ENCODE measurements around the gene PLEKHO1. TPM values are rescaled to one million over a fixed set of nuclear protein-coding genes. Genes with fewer than 3 reads are reported as not detected.

PLEKHO1 gene
- total and polyA plus RNA-seq, 2 of the 4 experiments (the other 2 are of a cell fraction), result 51.4 to 56.0 TPM

GRCh38 chr1:150144606-150145005 is 5.1 kb upstream of the PLEKHO1 start:
- no peak for ATAC-seq (ENCODE audit: low read depth)
- Histone ChIP-seq H2BK15ac (ENCODE audit: low read depth, low read length) (no peak overlapping the region), H3K4me1 (ENCODE audit: control insufficient read depth, insufficient read depth, low read length) (peaks cover 3% of the 10 kb centered on the region; the same call in 1 of the 2 replicates), H4K5ac (ENCODE audit: low read depth, low read length) (no peak overlapping the region), H2BK120ac (ENCODE audit: low read depth, low read length) (no peak overlapping the region), H3K4me3 (ENCODE audit: insufficient read depth, low read depth, low read length) (no peak overlapping the region), H3K27me3 (ENCODE audit: control insufficient read depth, insufficient read depth, low read length) (no peaks in the 10 kb centered on the region), H3K9ac (ENCODE audit: low read depth, low read length) (no peak overlapping the region), H3K27ac (ENCODE audit: insufficient read depth, low read length) (no peak overlapping the region), H3K56ac (ENCODE audit: extremely low read depth, insufficient read depth, low read length) (no peak overlapping the region), H4K8ac (ENCODE audit: low read depth in 2 of 2, low read length in 2 of 2) (no peak overlapping the region), H2AK5ac (ENCODE audit: low read depth, low read length) (no peak overlapping the region), H3K23ac (ENCODE audit: low read depth, low read length) (no peak overlapping the region), H3K9me3 (ENCODE audit: control insufficient read depth, insufficient read depth, low read length) (no peaks in the 10 kb centered on the region), H3K9me1 (ENCODE audit: insufficient read depth, low read length) (0 out of 2 replicates have a peak, but pooled peaks cover 3% of the 10 kb centered on the region), H4K20me1 (ENCODE audit: insufficient read depth, low read length) (no peaks in the 10 kb centered on the region), H4K91ac (ENCODE audit: insufficient read depth, low read depth, low read length) (no peak overlapping the region), H2BK5ac (ENCODE audit: low read depth, low read length, poor library complexity, severe bottlenecking) (no peak overlapping the region), H3K4ac (ENCODE audit: low read depth, low read length) (no peak overlapping the region), H3K4me2 (ENCODE audit: low read depth, low read length) (no peak overlapping the region), H2AFZ (replicated peaks; ENCODE audit: low read length, poor library complexity) (no peak overlapping the region), H3K14ac (replicated peaks; ENCODE audit: low read depth, low read length) (no peak overlapping the region), H3K36me3 (ENCODE audit: control insufficient read depth, insufficient read depth, low read length) (0 out of 2 replicates have a peak, but pooled peaks cover 3% of the 10 kb centered on the region), H3K79me1 (ENCODE audit: low read depth in 1 of 2, low read length in 2 of 2) (peaks cover 8 to 25% of the 10 kb centered on the region in 2 experiments; a peak in 3 of 4 replicates), H3K18ac (ENCODE audit: low read depth, low read length) (no peak overlapping the region), H2BK20ac (ENCODE audit: low read depth, low read length) (no peak overlapping the region), H2AK9ac (replicated peaks; ENCODE audit: low read depth, low read length, poor library complexity) (no peak overlapping the region)
- CTCF ChIA-PET, result no interaction called here
- dilution Hi-C loops (cut with HindIII; ENCODE audit: low sequenced_read_pairs, unreplicated experiment), result no loop called here
- in situ Hi-C loops (cut with MboI; ENCODE audit: low sequenced_read_pairs), result no loop called here
- DNase-seq, result no peak
- TF ChIP-seq SMC3 (IDR thresholded peaks at IDR 0.05; ENCODE audit: low read depth, low read length) (no peak), ELK1 (IDR thresholded peaks at IDR 0.05; ENCODE audit: borderline replicate concordance, low read depth, low read length) (no peak), RFX5 (IDR thresholded peaks at IDR 0.05; ENCODE audit: low read depth, low read length) (no peak), RAD21 (IDR thresholded peaks at IDR 0.05; ENCODE audit: low read length) (no peak), FOS (IDR thresholded peaks at IDR 0.05; ENCODE audit: low read depth, low read length) (no peak), USF2 (IDR thresholded peaks at IDR 0.05; ENCODE audit: low read depth, low read length) (no peak), RCOR1 (IDR thresholded peaks at IDR 0.05; ENCODE audit: insufficient replicate concordance, low read length) (no peak), CTCF (conservative IDR thresholded peaks at IDR 0.05; ENCODE audit: low read depth, low read length) (no peak), MAFK (IDR thresholded peaks at IDR 0.05; ENCODE audit: low read depth, low read length) (no peak), NFE2L2 (IDR thresholded peaks at IDR 0.05; ENCODE audit: low read depth, low read length) (no peak), CHD1 (IDR thresholded peaks at IDR 0.05; ENCODE audit: low read depth, low read length) (no peak), MXI1 (IDR thresholded peaks at IDR 0.05; ENCODE audit: borderline replicate concordance, low read depth, low read length) (no peak), MAZ (IDR thresholded peaks at IDR 0.05; ENCODE audit: borderline replicate concordance, low read depth, low read length) (no peak), BHLHE40 (IDR thresholded peaks at IDR 0.05; ENCODE audit: low read depth, low read length) (no peak), POLR2A (IDR thresholded peaks at IDR 0.05; ENCODE audit: low read depth, low read length) (no peak)
- POLR2A ChIA-PET (ENCODE audit: unreplicated experiment), result no interaction called here
- no CpG with 5 or more reads among the region's 5 CpGs for WGBS, 2 experiments (ENCODE audit: extremely low coverage in 2 of 2, insufficient read length in 1 of 2)
- no TSS peak for BruUV-seq (replicated peaks)
- intact Hi-C loops (cut with micrococcal nuclease), result loop anchor here (5.0 kb wide), 1 partner anchor 37 kb away; no protein-coding TSS in a partner anchor
